ENCODE results near the gene FNDC10.
A peak's percentile ranks its signal among the peaks of the same experiment; 100 is the strongest.

Gene FNDC10

DNA sequence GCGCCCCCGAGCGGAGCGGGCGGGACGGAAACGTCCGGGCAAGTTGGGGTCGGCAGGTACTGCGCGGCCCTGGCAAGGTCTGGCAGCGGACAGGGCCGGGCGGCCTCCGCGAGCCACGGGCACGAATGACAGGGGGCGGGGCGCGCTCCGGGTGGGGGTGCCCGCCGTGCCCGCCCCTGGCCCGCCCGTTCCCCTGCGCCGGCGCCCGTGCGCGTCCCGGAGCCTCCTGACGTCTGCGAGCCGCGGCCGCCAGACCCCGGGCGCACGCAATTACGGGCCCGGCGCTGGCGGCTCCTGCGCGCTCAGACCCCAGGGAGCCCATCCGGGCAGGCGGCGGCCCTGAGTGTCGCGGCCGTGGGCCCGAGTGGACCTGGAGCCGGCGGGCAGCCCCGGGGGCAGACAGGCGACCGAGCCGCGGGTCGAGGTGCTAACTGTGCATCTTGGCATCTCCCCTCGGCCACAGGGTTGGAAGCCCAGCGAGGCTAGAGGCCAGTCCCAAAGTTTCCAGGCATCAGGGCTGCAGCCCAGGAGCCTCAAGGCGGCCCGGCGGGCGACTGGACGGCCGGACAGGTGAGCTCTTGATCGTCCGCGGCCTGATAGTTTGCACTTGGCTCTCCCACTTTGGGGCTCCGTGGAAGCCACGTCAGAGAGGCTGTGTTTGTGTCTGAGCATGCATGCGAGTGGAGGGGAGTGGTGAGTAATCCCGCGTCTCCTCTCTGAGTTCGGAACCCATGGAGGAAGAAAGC is 16.3 kb upstream of the FNDC10 start:
- peak in 9 of 51 donors; percentile 48 to 65 (median 58) for DNase-seq

DNA sequence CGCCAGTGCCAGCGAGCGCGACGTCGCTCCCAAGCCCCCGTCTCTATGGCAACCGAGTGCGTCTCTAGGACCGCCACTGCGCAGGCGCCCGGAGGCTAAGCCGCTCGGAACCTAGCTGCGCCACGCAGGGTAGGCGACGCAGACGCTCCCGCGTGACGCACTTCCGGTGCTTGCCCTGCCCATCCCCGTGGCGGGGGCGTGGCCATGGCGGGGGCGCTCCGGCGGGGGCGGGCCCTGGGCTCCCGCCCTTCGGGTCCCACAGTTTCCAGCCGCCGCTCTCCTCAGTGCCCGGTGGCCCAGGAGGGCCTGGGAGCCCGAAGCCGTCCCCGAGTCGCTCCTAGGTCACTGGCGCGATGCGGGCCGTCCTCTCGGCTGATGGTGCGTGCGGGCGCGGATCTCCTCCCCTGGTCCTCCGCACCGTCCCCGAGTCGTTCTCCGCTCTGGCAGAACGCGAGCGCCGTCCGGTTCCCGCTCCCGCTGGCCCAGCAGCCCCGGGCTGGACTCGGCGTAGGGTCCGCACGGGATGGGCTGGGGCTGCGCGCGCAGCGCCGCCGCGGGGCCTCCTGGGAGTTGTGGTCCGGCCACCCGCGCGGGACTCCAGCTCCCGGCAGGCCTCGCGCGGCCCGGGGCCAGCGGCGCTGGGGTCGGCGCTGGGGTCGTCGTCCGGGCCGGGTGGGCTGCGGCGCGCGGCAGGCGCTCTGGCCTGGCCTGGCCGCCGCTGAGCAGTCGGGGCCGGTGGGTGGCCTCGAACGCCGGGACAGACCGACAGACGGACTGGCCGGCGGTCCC is 15.5 kb upstream of the FNDC10 start, which contains the start of gene MIB2:
MIB2 (plus strand) TSS at position 245 of the 789 bp plus-strand sequence. CDS start 7,953 bp downstream, outside the sequence.
- peak; percentile 52 to 98 (median 94) for DNase-seq

- no peak for DNase-seq
These were observed 15.0 kb upstream of the FNDC10 start for GRCh38 chr1:1614954-1615255.

- DNase-seq, result peak in 10 of 51 donors; percentile 1 to 47 (median 26)
These were observed 14.4 kb upstream of the FNDC10 start for GRCh38 chr1:1614204-1614953.

DNA sequence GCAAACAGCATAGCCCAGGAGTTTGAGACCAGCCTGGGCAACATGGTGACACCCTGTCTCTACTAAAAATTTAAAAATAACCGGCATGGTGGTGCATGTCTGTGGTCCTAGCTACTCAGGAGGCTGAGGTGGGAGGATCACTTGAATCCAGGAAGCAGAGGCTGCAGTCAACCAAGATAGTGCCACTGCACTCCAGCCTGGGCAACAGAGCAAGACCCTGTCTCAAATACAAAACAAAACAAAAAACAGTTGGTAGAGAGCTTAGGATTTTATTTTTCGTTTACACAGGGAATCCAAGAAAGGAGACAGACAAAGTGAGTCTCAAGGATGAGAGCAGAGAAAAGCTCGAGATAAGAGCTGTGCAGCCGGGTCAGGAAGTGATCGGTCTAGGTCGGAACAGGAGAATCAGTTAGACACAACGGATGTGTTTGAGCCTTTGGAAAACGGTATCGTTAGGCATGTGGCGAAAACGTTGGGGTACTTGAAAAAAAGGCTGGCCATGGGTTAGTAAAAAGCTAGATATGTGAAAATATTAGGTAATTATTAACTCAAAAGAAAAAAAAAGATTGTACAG is 13.7 kb upstream of the FNDC10 start:
- no peak for DNase-seq

DNA sequence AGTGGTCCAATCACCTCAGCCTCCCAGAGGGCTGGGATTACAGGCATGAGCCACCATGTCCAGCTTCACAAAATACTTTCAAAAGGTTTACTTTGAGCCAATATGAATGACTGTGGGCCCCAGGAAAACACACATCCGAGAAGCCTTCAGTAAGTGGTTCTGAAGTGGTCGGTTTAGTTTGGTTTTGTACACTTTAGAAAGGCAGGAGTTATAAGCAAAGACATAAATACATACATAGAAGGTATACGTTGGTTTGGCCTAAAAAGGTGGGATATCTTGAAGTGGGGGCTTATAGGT is 12.1 kb upstream of the FNDC10 start:
- no peak for DNase-seq

GRCh38 chr1:1610796-1611195 is 10.9 kb upstream of the FNDC10 start:
- DNase-seq, result no peak

DNA sequence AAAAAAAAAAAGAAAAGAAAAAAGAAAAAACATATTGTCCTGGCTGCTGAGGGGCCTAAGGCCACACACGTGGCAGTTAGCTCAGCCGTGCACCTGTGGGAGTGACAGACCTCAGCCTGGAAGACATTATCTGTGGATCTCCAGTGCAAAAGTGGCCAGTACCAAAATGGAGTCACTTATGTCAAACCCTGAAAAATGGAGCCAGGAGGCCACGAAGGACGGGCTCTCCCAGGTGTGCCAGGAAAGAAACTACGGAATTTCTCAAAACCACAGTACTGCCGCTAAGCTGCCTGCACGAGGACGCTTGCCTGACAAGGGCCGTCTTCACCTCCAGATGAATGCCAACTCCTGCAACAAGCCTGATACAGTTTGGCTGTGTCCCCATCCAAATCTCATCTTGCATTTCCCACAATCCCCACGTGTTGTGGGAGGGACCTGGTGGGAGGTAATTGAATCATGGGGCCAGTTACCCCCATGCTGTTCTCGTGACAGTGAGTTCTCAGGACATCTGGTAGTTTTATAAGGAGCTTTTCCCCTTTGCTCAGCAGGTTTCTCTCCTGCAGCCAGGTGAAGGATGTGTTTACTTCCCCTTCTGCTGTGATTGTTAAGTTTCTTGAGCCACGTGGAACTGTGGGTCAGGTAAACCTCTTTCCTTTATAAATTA is 10.0 kb upstream of the FNDC10 start:
- peak in 1 of 51 donors; percentile 13 for DNase-seq

DNA sequence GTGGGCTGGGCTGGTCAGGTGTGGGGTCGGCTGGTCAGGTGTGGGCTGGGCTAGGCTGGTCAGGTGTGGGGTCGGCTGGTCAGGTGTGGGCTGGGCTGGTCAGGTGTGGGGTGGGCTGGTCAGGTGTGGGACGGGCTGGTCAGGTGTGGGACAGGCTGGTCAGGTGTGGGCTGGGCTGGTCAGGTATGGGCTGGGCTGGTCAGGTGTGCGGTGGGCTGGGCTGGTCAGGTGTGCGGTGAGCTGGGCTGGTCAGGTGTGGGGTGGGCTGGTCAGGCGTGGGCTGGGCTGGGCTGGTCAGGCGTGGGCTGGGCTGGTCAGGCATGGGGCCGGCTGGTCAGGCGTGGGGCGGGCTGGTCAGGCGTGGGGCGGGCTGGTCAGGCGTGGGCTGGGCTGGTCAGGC is 6.3 kb upstream of the FNDC10 start:
- no peak for DNase-seq

- DNase-seq, result no peak
These were observed 5.8 kb upstream of the FNDC10 start for GRCh38 chr1:1605724-1606123.

GRCh38 chr1:1605034-1605591 is 5.2 kb upstream of the FNDC10 start:
- no peak for DNase-seq

- no peak for DNase-seq
These were observed 4.6 kb upstream of the FNDC10 start for GRCh38 chr1:1604374-1605033.

DNA sequence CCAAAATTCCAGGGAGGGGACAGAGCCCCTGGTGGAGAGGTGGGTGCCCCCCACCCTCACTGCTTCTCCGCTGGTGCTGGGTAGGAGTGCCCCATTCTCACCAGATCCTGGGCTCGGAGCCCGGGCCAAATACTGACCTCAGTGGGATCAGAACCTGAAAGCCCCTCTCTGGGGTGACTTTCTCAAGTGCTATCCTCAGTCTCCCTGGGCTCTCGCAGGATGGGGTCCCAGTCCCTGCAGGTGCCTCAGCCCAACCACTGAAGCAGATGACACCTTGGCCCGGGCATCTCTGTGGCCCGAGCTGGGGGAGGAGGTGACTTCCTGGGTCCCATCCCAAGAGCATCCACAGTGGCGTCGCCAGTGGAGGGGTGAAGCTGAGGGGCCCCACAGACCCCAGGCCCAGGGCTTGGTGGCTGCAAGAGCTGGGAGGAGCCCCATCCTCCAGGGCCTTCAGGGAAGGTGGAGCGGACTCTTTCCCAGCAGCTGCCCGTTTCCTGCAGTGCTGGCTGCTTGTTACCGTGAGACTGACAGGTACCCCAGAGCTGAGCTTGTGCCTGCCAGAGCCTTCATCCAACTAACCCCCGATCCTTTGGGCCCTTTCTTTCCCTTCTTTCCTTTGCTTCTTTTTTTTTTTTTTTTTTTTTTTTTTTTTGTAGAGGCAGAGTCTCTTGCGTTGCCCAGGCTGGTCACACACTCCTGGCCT is 3.9 kb upstream of the FNDC10 start:
- DNase-seq, result no peak

- DNase-seq, result no peak
These were observed 3.1 kb upstream of the FNDC10 start for GRCh38 chr1:1602968-1603506.

GRCh38 chr1:1602304-1602967 is 2.5 kb upstream of the FNDC10 start:
- DNase-seq, result no peak

DNA sequence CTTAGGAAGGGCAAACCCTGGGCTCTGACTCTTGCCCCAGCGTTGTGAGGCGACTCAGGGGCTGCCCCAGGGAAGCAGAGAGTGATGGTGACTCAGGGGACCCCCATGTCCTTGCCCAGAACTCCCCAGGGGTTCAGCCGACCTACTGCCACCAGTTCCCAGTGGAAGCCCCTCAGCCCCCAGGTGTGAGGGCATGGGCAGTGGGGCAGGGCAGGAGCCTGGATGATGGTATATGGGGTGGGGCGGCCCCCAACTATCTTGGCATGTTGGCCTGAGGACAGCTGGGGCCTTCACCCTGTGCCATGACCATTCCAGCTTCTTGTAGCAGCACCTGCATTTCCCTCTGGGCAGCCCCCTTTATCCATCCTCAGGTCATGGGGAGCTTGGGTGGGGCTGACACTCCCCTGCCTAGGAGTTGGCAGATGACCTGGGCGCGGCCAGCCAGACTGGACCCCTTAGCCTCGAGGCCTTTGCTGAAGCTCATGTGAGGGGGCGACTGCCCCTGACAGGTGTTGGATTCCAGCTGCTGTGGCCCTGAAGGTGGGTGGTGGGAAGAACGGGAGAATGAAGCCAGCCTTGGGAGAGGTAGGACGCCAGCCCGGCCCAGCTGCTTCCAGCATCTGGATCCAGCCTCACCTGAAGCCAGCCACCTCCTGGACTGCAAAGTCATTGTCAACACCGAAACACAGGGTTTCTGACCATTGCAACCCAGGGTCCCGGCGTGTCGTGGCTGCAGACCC is 1.8 kb upstream of the FNDC10 start:
- DNase-seq, result no peak

DNA sequence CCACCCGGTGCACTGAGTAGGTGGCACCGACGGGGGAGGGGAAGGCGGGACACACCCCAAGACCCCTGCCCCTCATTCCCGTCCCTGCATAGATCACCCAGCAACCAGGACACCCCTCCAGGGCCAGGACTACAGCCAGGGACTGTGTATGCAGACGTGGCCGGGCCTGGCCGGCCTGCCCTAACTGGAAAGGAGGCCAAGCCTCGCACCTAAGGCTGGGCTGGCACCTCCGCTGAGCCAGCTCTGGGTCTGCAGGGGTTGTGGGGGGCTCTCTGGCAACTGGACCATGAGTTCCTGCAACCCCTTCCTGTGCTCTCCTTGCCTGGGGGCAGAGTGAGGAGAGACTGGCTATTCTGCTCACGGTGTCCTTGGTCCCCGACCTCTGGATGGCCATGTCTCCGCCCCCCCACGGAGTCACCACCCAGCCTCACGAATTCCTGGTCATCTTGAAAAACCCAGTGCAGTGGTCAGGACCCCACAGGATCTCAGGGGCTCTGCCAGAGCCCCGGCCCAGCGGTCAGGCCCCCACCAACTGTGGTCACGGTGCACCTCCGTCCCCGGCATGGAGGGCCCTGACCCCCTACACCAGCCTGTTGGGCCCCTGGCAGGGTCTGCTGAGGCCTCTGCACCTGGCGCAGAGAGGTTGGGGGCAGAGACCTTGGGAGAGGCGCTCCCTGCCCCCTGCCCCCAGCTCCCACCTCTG is 1.1 kb upstream of the FNDC10 start:
- no peak for DNase-seq
